CD14-positive monocyte (primary cell): ENCODE data around the gene OPN3. TPM values are rescaled to one million over a fixed set of nuclear protein-coding genes. Genes with fewer than 3 reads are reported as not detected.

Experiments used
- DNase-seq, 3 donors: peaks; one replicate each; pipeline ENCODE4 v3.0.0-alpha.2; 2011 to 2022
- H2AFZ ChIP-seq: 2 replicates; pipeline ENCODE4 v1.6.0; 2012; ENCODE audit warnings: mild to moderate bottlenecking, low read depth, low read length, inconsistent platforms; ENCODE audit not compliant: insufficient read depth, poor library complexity, severe bottlenecking
- H3K27ac ChIP-seq, 2 donors: 1 replicate in 1 of 2; 2 replicates in 1 of 2; pipeline ENCODE4 v1.5.1; 2012 to 2013; ENCODE audit warnings: low read length in 2 of 2, control low read depth in 1 of 2, inconsistent platforms in 1 of 2, low read depth in 1 of 2, mild to moderate bottlenecking in 1 of 2
- H3K27me3 ChIP-seq, 2 donors: one replicate each; pipeline versions ENCODE4 v1.6.0 to v1.6.1; 2011 to 2013; ENCODE audit warnings: low read length in 2 of 2; ENCODE audit not compliant: control insufficient read depth in 2 of 2, insufficient read depth in 2 of 2
- H3K36me3 ChIP-seq, 2 donors: replicated peaks in 1 of 2; 1 replicate in 1 of 2; 2 replicates in 1 of 2; pipeline versions ENCODE4 v1.5.1 to v1.6.1; 2012 to 2013; ENCODE audit warnings: low read length in 2 of 2, control low read depth in 1 of 2, inconsistent platforms in 1 of 2, mild to moderate bottlenecking in 1 of 2; ENCODE audit not compliant: insufficient read depth in 2 of 2, control insufficient read depth in 1 of 2
- H3K4me1 ChIP-seq, 2 donors: 1 replicate in 1 of 2; 2 replicates in 1 of 2; pipeline versions ENCODE4 v1.5.1 to v1.6.1; 2012 to 2013; ENCODE audit warnings: low read length in 2 of 2, control low read depth in 1 of 2, inconsistent platforms in 1 of 2, mild to moderate bottlenecking in 1 of 2, moderate library complexity in 1 of 2; ENCODE audit not compliant: insufficient read depth in 2 of 2, control insufficient read depth in 1 of 2
- H3K4me2 ChIP-seq: replicated peaks from 2 replicates; pipeline ENCODE3; 2012; ENCODE audit warnings: low read length, moderate library complexity, mild to moderate bottlenecking; ENCODE audit not compliant: poor library complexity, severe bottlenecking; ENCODE audit errors: extremely low read depth
- H3K4me3 ChIP-seq, 3 experiments: fragments of 200-600 bp in 1 of 3; sonication (generic) in 1 of 3; replicated peaks in 1 of 3; 1 replicate in 2 of 3; 2 replicates in 1 of 3; pipeline ENCODE4 v1.5.1; 2011 to 2013; ENCODE audit warnings: low read length in 3 of 3, mild to moderate bottlenecking in 3 of 3, control low read depth in 2 of 3, low read depth in 2 of 3, inconsistent platforms in 1 of 3, moderate library complexity in 1 of 3
- H3K79me2 ChIP-seq: 2 replicates; pipeline ENCODE4 v1.6.0; 2012; ENCODE audit warnings: mild to moderate bottlenecking, control low read depth, inconsistent platforms, low read length, moderate library complexity; ENCODE audit not compliant: insufficient read depth
- H3K9ac ChIP-seq: 2 replicates; pipeline ENCODE4 v1.6.0; 2017; ENCODE audit warnings: low read length, mild to moderate bottlenecking; ENCODE audit not compliant: insufficient read depth, poor library complexity, severe bottlenecking
- H3K9me3 ChIP-seq, 2 donors: replicated peaks in 1 of 2; 1 replicate in 1 of 2; 2 replicates in 1 of 2; pipeline versions ENCODE4 v1.5.1 to v1.6.1; 2012 to 2013; ENCODE audit warnings: low read length in 2 of 2, control low read depth in 1 of 2; ENCODE audit not compliant: control insufficient read depth in 1 of 2, insufficient read depth in 1 of 2
- H4K20me1 ChIP-seq: 2 replicates; pipeline ENCODE4 v1.6.0; 2012; ENCODE audit warnings: mild to moderate bottlenecking, low read length, control low read depth, moderate library complexity; ENCODE audit not compliant: insufficient read depth
- H3K27ac Mint-ChIP-seq, 7 donors: one replicate each; pipeline ENCODE4 v1.8.0; 2020; ENCODE audit warnings: mild to moderate bottlenecking in 7 of 7, mixed read lengths in 7 of 7, moderate library complexity in 6 of 7, inconsistent platforms in 2 of 7
- H3K27me3 Mint-ChIP-seq, 3 donors: one replicate each; pipeline ENCODE4 v1.8.0; 2021 to 2022; ENCODE audit warnings: low read depth in 3 of 3, mild to moderate bottlenecking in 3 of 3, mixed read lengths in 3 of 3, moderate library complexity in 3 of 3, inconsistent platforms in 1 of 3
- H3K36me3 Mint-ChIP-seq, 2 donors: one replicate each; pipeline ENCODE4 v1.8.0; 2020; ENCODE audit warnings: mixed read lengths in 2 of 2, inconsistent platforms in 1 of 2, mild to moderate bottlenecking in 1 of 2
- H3K4me1 Mint-ChIP-seq: one replicate; pipeline ENCODE4 v1.8.0; 2020; ENCODE audit warnings: mild to moderate bottlenecking, mixed read lengths
- H3K4me3 Mint-ChIP-seq, 2 donors: one replicate each; pipeline ENCODE4 v1.8.0; 2020; ENCODE audit warnings: mild to moderate bottlenecking in 2 of 2, mixed read lengths in 2 of 2, moderate library complexity in 1 of 2
- H3K9me3 Mint-ChIP-seq, 7 donors: one replicate each; pipeline ENCODE4 v1.8.0; 2020 to 2022; ENCODE audit warnings: mixed read lengths in 7 of 7, mild to moderate bottlenecking in 6 of 7, moderate library complexity in 6 of 7, inconsistent platforms in 2 of 7
- CTCF ChIP-seq: fragments of 200-600 bp; IDR thresholded peaks from one replicate; pipeline ENCODE4 v1.8.0; 2022; ENCODE audit warnings: antibody characterized with exemption, mild to moderate bottlenecking
- WGBS: methylation state at CpG from one replicate; pipeline ENCODE4 v1.1.5; 2013; ENCODE audit warnings: missing lambda C conversion rate; ENCODE audit not compliant: insufficient coverage; 5-methylcytosine and 5-hydroxymethylcytosine counted together
- intact Hi-C, 2 donors: fragments of 100-400 bp; cut with micrococcal nuclease; formaldehyde crosslinking; loops; one replicate each; pipeline versions ENCODE4 v1.15.0 to v1.15.1; 2023
- polyA plus RNA-seq, 3 donors: library from polyadenylated mRNA; depleted of rRNA in 1 of 3; unstranded in 2 of 3; stranded (reverse) in 1 of 3; fragments of 300-500 nt in 2 of 3; fragments of >200 nt in 1 of 3; fragmentation: Illumina TruSeq in 2 of 3; gene quantifications; 1 replicate in 2 of 3; 2 replicates in 1 of 3; pipeline ENCODE4 v1.2.3, GENCODE V29; 2012 to 2021

Gene OPN3
- polyA plus RNA-seq, 3 donors: 14.5 to 56.1 (median 55.2) TPM

- Histone ChIP-seq H3K9me3 (no peaks in the 10 kb centered on the region), H3K4me2 (no peak overlapping the region), H4K20me1 (no peaks in the 10 kb centered on the region), H3K36me3 (no peaks in the 10 kb centered on the region), H2AFZ (no peak overlapping the region), H3K4me1 (no peaks in the 10 kb centered on the region), H3K27me3 (no peaks in the 10 kb centered on the region), H3K27ac (no peak overlapping the region), H3K79me2 (no peaks in the 10 kb centered on the region), H3K9ac (no peak overlapping the region), H3K4me3 (no peak overlapping the region)
- Mint-ChIP-seq H3K9me3 (peaks cover 0 to 8% (median 1%) of the 10 kb centered on the region in 7 donors), H3K27me3 (peaks cover 7 to 9% (median 9%) of the 10 kb centered on the region in 3 donors), H3K36me3 (no peaks in the 10 kb centered on the region), H3K4me3 (no peak overlapping the region), H3K27ac (no peak overlapping the region), H3K4me1 (peaks cover 2% of the 10 kb centered on the region)
- DNase-seq: no peak
- WGBS: 100% methylated on average over 1 of the region's 1 CpG
- intact Hi-C loops: loop anchor here in 1 of 2 donors (10.0 kb wide), 1 partner anchor 197 kb away; the partner anchor contains the start of gene EXO1
- TF ChIP-seq CTCF: no peak
These were observed 8.0 kb upstream of the OPN3 start for GRCh38 chr1:241648159-241648558.

GRCh38 chr1:241647658-241648057 lies 7.5 kb upstream of the OPN3 start:
- Mint-ChIP-seq H3K36me3 (no peaks in the 10 kb centered on the region), H3K9me3 (peaks cover 0 to 10% (median 2%) of the 10 kb centered on the region in 7 donors), H3K4me3 (no peak overlapping the region), H3K27me3 (peaks cover 7 to 11% (median 9%) of the 10 kb centered on the region in 3 donors), H3K27ac (no peak overlapping the region), H3K4me1 (peaks cover 2% of the 10 kb centered on the region)
- Histone ChIP-seq H3K4me2 (no peak overlapping the region), H3K27ac (no peak overlapping the region), H3K36me3 (no peaks in the 10 kb centered on the region), H3K4me1 (no peaks in the 10 kb centered on the region), H3K9ac (no peak overlapping the region), H3K4me3 (no peak overlapping the region), H3K9me3 (no peaks in the 10 kb centered on the region), H3K27me3 (no peaks in the 10 kb centered on the region), H4K20me1 (no peaks in the 10 kb centered on the region), H3K79me2 (no peaks in the 10 kb centered on the region), H2AFZ (no peak overlapping the region)
- no peak for TF ChIP-seq CTCF
- 75% methylated on average over 1 of the region's 1 CpG for WGBS
- intact Hi-C loops: loop anchor here in 1 of 2 donors (10.0 kb wide), 1 partner anchor 197 kb away; the partner anchor contains the start of gene EXO1
- peak in 1 of 3 donors; percentile 29 for DNase-seq
